HFFc6 (cell line): ENCODE measurements around the gene MBNL2. TPM values are rescaled to one million over a fixed set of nuclear protein-coding genes. Genes with fewer than 3 reads are reported as not detected.

Experiments
- DNase-seq: peaks from one replicate; pipeline ENCODE4 v3.0.0-alpha.2; 2018
- H3K27ac Mint-ChIP-seq: 2 replicates; pipeline ENCODE4 v1.8.0; 2020; ENCODE audit warnings: mild to moderate bottlenecking, mixed read lengths
- H3K27me3 Mint-ChIP-seq: 2 replicates; pipeline ENCODE4 v1.8.0; 2021; ENCODE audit warnings: mild to moderate bottlenecking, moderate library complexity, mixed read lengths; ENCODE audit not compliant: insufficient read depth
- H3K36me3 Mint-ChIP-seq: 2 replicates; pipeline ENCODE4 v1.8.0; 2021; ENCODE audit warnings: low read depth, mixed read lengths
- H3K4me1 Mint-ChIP-seq: 2 replicates; pipeline ENCODE4 v1.8.0; 2020; ENCODE audit warnings: low read depth, mixed read lengths
- H3K4me3 Mint-ChIP-seq: 2 replicates; pipeline ENCODE4 v1.8.0; 2020; ENCODE audit warnings: mild to moderate bottlenecking, moderate library complexity, mixed read lengths
- H3K9me3 Mint-ChIP-seq: 2 replicates; pipeline ENCODE4 v1.8.0; 2020; ENCODE audit warnings: mild to moderate bottlenecking, mixed read lengths
- total RNA-seq, 6 experiments: library from RNA; stranded (reverse); fragmentation: NEBNext Ultra II Directional; extraction: Animal tissue kit (Norgen Biotek cat#: 25700); gene quantifications; 2 replicates in 1 of 6; 3 replicates in 5 of 6; pipeline ENCODE4 v1.2.3, GENCODE V29; 2021
- TF ChIP-seq, protein P1 (sequence below): fragments of 200-600 bp; sonication (generic); IDR thresholded peaks from 2 replicates; pipeline ENCODE4 v1.5.0; 2021; ENCODE audit warnings: antibody characterized with exemption, mild to moderate bottlenecking

The MBNL2 gene
- total RNA-seq, 6 experiments from 2014 or later = 78.5 to 138 (median 99.8) TPM

- H3K27me3 Mint-ChIP-seq = no peaks in the 10 kb centered on the region; the same call in 1 of the 2 replicates
- peaks cover 67% of the 10 kb centered on the region for H3K4me1 Mint-ChIP-seq
- TF ChIP-seq, protein P1, sequence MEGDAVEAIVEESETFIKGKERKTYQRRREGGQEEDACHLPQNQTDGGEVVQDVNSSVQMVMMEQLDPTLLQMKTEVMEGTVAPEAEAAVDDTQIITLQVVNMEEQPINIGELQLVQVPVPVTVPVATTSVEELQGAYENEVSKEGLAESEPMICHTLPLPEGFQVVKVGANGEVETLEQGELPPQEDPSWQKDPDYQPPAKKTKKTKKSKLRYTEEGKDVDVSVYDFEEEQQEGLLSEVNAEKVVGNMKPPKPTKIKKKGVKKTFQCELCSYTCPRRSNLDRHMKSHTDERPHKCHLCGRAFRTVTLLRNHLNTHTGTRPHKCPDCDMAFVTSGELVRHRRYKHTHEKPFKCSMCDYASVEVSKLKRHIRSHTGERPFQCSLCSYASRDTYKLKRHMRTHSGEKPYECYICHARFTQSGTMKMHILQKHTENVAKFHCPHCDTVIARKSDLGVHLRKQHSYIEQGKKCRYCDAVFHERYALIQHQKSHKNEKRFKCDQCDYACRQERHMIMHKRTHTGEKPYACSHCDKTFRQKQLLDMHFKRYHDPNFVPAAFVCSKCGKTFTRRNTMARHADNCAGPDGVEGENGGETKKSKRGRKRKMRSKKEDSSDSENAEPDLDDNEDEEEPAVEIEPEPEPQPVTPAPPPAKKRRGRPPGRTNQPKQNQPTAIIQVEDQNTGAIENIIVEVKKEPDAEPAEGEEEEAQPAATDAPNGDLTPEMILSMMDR = no peak
- peak overlapping the region; percentile 98 for H3K27ac Mint-ChIP-seq
- no peaks in the 10 kb centered on the region for H3K9me3 Mint-ChIP-seq
- peaks cover 18% of the 10 kb centered on the region for H3K36me3 Mint-ChIP-seq
- DNase-seq = no peak
- H3K4me3 Mint-ChIP-seq = no peak overlapping the region
Measured at GRCh38 chr13:97296740-97297139, 74.6 kb downstream of the MBNL2 start.

DNA sequence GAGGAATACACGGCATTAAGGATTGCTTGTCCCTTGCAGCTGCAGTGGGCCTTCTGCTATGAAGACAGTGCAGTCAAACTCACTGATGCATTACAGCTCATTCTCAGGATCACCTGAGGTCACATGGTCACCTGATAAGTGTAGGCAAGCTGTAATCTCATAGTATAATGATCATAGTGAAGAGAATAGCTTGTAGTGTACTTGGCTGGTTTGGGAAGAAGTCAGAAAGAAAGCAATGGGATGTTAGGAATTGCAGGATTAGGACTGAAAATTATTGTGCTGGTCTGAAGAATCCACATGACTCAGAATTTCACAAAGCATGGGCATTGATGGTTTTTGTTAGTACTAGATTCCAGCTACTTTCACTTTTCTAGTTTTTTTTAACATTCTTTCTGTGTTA is 76.7 kb downstream of the MBNL2 start:
- DNase-seq = no peak
- peaks cover 55% of the 10 kb centered on the region for H3K4me1 Mint-ChIP-seq
- H3K9me3 Mint-ChIP-seq = no peaks in the 10 kb centered on the region
- peak overlapping the region; percentile 41 for H3K27ac Mint-ChIP-seq
- no peaks in the 10 kb centered on the region for H3K27me3 Mint-ChIP-seq
- peak overlapping the region; percentile 6; the same call in 1 of the 2 replicates for H3K4me3 Mint-ChIP-seq
- H3K36me3 Mint-ChIP-seq = peaks cover 14% of the 10 kb centered on the region
- TF ChIP-seq, protein P1 = no peak

DNA sequence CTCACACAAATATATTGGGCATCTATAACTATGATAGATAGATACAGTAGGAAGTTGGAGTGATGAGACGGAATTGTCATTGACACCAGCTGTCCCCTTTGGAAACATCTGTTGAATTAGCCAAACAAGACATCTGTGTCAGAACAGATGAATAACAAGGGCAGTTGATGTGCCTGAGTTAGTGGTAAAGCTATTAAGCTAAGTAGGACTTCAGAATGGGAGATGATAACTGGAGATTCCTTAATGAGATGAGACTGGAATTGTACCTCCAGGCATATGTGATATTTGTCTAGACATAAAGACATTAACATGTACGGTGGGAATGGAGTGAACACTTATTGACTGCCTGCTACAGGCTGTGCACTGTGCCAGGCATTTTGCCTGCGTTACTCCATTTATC is 78.7 kb downstream of the MBNL2 start:
- DNase-seq = no peak
- H3K4me1 Mint-ChIP-seq = peaks cover 43% of the 10 kb centered on the region
- no peak overlapping the region for H3K27ac Mint-ChIP-seq
- peaks cover 18% of the 10 kb centered on the region for H3K36me3 Mint-ChIP-seq
- no peaks in the 10 kb centered on the region for H3K9me3 Mint-ChIP-seq
- TF ChIP-seq, protein P1 = no peak
- no peak overlapping the region for H3K4me3 Mint-ChIP-seq
- H3K27me3 Mint-ChIP-seq = no peaks in the 10 kb centered on the region

- H3K27me3 Mint-ChIP-seq = no peaks in the 10 kb centered on the region
- H3K4me3 Mint-ChIP-seq = no peak overlapping the region
- TF ChIP-seq, protein P1 = no peak
- H3K36me3 Mint-ChIP-seq = peaks cover 23% of the 10 kb centered on the region
- peaks cover 43% of the 10 kb centered on the region for H3K4me1 Mint-ChIP-seq
- no peak overlapping the region for H3K27ac Mint-ChIP-seq
- H3K9me3 Mint-ChIP-seq = no peaks in the 10 kb centered on the region
- DNase-seq = no peak
Measured at GRCh38 chr13:97301382-97302095, 79.4 kb downstream of the MBNL2 start.

DNA sequence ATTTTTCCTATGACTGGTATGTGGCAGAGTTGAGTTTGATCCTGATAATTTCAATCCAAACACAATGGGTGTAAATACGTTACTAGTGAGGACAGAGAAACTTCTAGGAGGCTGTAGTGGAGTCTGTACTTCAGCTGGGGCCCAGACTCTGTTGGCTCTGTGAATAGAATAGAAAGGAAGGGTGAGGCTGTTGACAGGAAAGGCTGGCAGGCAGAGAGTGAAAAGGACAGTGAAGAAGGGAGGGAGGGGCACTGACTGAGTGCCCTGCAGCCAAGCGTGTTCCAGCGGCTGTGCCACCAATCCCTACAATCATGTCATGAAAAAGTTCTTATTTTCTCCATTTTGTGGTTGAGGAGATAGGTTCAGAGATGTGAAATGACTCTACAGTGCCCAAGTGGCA is 80.5 kb downstream of the MBNL2 start:
- DNase-seq = no peak
- H3K9me3 Mint-ChIP-seq = no peaks in the 10 kb centered on the region
- H3K4me3 Mint-ChIP-seq = no peak overlapping the region
- peaks cover 43% of the 10 kb centered on the region for H3K4me1 Mint-ChIP-seq
- H3K36me3 Mint-ChIP-seq = peaks cover 14% of the 10 kb centered on the region
- H3K27me3 Mint-ChIP-seq = no peaks in the 10 kb centered on the region
- H3K27ac Mint-ChIP-seq = no peak overlapping the region
- TF ChIP-seq, protein P1 = no peak
